HG03575 (cell line): ENCODE measurements around the gene C4orf36.

ENCODE experiments used
- ATAC-seq: cut with Tn5 transposase; IDR thresholded peaks from one replicate; pipeline ENCODE4 v1.9.1; 2021; ENCODE audit not compliant: unreplicated experiment, insufficient number of reproducible peaks, low FRiP score; ENCODE audit errors: extremely low read depth

Gene C4orf36

DNA sequence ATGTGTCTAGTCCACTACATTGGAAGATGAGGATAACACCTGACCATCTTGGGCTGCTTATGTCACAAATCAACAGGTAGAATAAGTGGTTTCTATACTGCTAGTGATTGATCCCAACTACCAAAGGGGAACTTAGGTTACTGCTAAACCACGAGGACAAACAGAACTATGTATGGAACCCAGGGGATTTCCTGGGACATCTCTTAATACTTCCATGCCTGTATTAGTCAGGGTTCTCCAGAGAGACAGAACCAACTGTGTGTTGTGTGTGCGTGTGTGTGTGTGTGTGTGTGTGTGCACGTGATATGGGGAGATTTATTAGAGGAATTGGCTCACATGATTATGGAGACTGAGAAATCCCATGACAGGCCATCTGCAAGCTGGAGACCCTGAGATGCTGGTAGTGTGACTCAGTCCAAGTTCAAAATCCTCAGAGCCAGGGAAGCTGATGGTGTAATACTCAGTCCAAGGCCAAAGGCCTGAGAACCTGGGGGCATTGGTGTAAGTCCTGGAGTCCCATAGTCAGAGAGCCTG is 26.4 kb upstream of the C4orf36 start:
- no peak for ATAC-seq

DNA sequence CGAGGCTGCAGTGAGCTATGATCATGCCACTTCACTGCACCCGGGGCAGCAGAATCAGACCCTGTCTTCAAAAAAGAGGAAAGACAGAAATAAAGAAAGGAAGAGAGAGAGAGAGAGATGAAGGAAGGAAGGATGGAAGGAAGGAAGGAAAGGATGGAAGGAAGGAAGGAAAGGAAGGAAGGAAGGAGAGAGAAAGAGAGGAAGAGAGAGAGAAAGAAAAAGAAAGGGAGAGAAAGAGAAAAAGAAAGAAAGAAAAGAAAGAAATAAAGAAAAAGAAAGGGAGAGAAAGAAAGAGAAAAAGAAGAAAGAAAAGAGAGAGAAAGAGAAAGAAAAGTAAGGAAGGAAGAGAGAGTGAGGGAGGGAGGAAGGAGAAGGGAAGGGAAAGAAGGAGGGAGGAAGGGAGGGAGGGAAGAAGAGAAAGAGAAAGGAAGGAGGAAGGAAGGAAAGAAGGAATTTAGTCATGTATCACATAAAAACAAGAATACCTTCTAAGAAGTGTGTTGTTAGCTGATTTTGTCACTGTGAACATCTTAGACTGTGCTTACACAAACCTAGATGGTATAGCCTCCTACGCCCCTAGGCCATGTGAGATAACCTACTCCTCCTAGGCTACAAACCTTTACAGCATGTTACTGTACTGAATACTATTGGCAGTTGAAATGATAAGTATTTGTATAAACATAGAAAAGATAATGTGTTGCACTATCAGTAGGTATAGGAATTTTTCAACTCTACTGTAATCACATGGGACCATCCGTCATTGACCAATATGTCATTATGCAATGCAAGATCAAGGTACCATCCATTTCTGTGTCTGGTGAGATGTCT is 25.2 kb upstream of the C4orf36 start:
- no peak for ATAC-seq

DNA sequence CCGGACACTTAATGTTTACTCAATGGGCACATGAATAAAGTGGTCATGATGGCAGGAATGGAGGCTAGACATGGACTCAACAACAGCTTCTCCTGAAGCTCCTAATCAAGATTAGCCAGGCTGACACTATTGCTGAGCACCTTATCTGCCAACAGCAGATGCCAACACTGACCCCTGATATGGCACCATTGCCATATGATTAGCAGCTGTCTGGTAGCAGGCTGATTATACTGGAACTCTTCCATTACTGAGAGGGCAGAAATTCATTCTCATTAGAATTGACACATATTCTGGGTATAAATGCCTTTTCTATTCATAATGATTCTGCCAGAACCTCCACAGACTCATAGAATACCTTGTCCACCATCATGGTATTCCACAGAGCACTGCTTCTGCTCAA is 24.2 kb upstream of the C4orf36 start:
- no peak for ATAC-seq

DNA sequence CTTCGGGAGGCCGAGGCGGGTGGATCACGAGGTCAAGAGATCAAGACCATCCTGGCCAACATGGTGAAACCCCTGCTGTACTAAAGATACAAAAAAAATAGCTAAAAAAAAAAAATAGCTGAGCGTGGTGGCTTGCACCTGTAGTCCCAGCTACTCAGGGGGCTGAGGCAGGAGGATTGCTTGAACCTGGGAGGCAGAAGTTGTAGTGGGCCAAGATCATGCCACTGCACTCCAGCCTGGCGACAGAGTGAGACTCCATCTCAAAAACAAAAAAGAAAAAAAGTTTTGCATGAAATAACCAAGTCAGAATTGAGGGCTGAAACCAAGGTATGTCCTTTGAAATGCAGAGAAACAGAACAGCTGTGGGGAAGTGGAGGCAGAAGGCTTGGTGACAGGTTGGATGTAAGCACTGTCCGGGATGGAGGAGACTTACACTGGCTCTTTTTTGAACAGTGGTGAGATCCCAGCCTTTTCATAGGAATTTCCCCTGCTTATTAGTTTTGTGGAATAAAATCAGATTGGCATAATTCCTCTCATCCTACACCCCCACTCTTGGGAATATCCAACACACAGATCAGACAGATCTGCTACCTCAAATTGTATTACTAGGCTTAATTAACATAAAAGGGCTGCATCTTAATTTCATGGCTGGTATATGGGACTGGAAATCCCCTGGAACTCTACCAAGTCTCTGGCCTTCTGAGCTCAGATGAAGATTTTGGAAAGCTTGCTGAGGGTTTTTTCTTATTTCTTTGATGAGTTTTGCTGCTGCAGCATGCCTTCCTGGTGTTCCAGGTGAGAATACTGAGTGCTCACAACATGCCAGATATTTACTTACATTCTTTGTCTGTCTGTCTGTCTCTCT is 18.8 kb upstream of the C4orf36 start:
- ATAC-seq: no peak

DNA sequence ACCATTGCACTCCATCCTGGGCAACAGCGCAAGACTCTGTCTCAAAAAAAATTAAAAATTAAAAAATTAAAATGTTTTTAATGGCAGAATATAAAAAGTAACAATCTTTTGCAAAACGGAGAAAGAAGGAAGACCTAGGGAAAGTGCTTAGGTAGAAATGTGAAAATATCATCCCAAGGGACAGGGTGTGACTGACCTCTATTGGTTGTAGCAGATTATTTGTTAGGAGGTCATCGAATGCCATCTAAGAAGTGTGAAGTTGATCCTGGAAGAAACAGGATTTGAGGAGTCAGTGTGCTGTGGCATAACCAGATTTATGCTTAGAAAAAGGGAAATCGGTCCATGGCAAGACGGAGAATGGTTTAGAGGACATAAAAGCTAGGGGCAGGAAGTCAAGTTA is 18.1 kb upstream of the C4orf36 start:
- no peak for ATAC-seq

DNA sequence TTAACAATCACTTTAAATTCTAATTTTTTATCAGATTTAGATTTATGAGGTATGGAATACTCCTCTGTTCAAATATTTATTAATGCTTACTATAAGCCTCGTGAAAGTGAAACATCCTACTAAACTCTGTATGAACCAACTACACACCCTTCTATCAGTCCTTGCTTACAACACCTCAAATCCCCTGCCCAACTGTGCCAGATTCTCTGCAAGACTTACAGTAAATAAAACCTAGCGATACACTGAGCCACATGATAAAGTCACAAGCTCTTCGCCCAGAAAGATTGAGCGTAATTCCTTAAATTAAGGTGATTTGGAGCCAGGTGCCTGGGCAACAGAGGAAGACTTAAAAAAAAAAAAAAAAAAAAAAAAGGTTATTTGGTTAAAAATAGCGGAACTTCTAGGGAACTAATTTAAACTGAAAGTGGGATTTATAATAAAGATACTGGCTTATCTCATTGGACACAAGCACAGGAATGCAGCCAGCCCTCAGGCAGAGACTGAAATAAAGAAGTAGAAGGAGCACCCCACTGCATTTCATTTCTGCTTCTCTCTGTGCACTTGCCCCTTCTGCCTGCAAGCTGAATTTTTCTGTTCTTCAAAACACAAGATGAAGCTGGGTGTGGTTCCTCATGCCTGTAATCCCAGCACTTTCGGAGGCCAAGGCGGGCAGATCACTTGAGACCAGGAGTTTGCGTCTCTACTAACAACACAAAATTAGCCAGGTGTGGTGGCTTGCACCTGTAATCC is 17.5 kb upstream of the C4orf36 start:
- no peak for ATAC-seq

DNA sequence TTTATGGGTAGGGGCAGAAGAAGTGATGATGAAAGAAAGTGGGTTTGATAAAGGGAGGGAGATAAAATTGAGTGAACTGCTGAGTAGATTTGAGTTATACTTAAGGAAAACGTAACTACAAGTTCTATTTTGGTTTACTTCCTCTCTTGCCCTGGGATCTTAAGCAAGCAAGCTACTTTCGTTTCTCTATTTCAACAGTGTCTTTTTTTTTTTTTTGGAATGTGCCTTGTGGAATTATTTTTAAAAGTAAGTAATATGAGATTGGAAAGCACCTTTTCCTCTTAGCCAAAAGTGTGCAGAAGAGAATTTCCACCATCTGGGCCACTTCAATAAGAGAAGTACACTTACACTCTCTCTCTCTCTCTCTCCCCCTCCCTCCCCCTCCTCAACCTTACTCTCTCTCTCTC is 16.0 kb upstream of the C4orf36 start:
- no peak for ATAC-seq

DNA sequence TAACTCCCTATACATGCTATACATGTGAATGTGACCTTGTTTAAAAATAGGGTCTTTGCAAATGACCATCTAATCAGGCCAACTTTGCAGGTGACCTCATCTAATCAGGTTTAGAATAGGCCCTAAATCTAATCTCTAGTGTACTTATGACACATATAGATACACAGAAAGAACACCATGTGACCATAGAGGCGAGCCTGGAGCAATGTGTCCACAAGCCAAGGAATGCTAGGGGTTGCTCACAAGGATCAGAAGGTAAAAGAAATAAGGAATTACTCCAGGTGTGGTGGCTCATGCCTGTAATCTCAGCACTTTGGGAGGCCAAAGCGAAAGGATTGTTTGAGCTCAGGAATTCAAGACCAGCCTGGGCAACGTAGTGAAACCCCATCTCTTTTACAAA is 9.6 kb upstream of the C4orf36 start:
- no peak for ATAC-seq

DNA sequence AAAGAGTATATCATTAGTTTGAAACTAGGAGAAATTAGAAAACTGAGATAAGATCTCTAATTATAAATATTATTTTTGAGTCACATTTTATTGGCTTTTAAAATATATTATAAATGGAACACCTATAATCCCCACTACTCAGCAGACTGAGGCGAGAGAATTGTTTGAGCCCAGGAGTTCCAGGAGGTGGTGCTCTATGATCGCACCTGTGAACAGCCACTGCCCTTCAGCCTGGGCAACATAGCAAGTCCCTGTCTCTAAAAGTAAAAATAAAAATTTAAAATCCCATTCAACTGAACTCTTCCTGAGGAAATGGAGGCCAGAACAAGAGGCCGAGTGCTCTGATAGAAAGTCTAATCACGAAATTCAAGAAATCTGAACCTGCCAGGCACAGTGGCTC is 6.3 kb upstream of the C4orf36 start:
- ATAC-seq: no peak

DNA sequence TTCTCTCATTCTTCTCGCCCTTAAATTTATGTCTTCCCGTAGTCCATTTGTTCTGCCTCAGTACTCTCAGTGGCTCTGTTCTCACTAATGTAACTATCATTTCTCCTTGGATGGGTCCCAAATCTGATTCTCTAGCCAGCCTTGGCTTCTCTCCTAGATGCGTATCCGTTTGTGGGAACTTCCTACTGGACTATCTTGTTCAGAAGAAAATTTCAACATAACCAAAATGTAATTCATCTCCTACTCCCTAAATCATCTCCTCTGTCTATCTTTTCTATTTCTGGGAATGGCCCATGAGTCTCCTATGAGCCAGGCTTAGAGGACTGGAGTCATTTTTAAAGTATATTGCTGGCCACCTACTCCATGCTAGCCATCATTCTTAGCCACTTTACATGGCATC is 4.4 kb upstream of the C4orf36 start:
- no peak for ATAC-seq

DNA sequence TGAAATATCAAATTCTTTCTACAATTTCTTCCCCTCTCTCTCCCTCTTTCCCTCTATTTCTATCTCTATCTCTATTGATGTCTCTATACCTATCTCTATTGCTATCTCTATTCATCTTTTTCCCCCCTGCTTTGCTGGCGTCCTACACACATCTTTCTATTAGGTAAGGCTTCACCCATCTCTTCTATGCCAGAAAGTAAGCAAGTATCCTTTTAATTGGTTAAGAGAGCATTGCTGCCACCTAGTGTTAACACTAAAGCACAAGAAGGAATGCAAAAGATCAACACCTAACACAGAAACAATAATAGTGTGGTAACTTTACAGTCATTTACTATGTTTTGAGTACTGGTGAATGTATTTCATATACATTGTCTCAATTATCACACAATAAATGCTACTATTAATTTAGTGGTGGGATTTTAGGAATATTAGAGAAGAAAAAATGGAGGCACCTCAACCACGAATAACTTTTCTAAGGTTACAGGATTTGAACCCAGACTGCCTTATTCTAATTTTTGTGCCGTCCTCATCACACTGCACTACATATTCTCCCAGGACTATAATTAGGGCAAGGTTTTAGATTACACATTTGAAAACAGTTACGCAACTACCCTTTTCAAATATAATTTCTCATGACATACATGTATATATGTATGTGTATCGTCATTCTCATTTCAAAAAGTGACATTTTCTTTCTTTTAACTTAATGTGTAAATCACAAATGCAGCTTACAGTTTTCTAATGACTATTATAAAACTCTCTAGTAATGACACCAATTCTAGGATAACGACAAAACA is 3.7 kb upstream of the C4orf36 start:
- peak; percentile 62 for ATAC-seq

DNA sequence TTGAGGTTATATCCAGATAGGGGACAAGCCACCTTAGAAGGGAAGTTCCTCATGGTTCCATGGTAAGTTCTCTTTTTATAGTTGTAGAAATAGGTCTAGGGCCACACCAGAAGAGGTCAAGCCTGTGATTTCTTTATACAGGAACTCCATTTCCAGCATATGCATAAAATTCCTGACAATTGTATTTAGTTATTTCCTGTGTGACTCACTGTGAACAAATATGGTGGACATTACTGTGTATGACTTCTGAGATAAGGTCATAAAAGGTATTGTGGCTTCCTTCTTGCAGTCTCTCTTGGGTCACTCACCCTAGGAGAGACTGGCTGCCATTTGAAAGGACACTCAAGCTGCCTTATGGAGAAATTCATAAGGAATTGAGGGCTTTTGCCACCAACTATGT is 2.2 kb upstream of the C4orf36 start:
- ATAC-seq: no peak

DNA sequence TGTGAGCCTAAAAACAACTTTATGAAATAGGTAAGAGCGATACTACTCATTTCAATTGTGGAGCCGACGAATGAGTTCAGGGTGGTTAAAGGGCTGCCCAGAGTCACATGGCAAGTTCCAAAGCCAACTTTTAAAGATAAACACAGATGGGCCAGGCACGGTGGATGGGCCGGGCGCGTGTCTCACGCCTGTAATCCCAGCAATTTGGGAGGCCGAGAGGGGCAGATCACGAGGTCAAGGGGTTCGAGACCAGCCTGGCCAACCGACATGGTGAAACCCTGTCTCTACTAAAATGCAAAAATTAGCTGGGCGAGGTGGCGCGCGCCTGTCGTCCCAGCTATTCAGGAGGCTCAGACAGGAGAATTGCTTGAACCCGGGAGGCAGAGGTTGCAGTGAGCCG is 914 bp upstream of the C4orf36 start:
- no peak for ATAC-seq

DNA sequence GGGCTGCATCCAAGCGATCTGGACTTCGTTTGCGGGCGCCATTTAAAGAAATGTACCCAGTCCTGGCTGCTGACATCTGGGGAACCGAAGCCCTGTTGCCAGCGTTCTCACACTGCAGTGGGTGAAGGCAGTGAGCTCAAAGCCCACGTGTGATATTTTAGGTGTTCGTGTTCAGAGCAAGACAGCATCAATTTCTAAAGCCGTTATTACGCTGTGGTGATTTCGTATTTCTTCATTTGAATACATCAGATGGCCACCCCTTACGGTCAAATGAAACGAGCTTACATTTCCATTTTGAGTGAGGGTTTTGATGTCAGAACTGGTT is 376 bp upstream of the C4orf36 start:
- ATAC-seq: no peak

DNA sequence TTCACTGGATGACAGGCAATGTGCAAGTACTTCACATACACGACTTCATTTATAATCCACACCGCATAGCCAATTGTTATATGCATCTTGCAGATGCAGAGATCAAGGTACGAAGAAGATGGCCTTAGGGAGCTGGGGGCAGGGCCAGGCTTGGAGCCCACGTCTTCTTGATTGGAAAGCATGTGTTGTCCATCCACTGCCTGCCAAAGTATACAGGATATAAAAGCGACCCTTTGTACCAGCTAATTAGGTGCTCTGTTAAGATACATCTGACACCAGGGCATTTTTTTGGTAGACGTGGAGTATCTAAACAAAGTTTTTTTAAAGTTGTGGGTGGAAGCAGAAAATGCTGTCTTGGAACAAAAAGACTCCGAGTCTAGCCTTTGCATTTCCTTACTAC is 1.4 kb downstream of the C4orf36 start:
- no peak for ATAC-seq

DNA sequence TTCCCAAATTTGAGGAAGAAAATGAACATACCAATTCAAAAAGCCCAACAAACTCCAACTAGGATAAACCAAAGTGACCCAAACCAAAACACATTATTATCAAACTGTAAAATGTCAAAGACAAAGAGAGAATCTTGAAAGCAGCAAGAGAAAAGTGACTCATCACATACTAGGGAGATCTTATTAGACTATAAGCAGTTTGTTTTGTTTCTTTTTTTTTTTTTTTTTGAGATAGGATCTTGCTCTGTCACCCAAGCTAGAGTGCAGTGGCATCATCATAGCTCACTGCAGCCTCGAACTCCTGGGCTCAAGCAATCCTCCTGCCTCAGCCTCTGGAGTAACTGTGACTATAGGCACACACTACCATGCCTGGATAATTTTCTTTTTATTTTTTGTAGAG is 12.6 kb downstream of the C4orf36 start:
- ATAC-seq: no peak

DNA sequence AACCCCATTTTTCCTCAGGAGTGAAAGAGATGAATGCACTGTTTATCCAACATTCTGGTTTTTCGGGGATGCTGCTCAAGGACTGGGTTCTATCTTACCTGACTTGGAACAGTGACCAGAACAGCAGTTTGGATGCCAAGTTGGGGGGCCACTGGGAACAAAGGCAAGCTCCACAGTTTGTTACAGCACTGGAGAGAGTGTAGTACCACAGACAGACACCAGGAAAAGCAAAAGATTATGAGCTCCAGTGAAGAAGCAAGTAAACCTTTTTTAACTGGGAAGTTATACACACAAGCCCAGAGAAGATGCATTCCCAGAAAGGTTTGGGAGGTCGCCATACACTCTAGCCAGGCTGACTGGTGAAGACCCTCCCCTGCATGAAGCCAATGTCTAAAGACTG is 13.6 kb downstream of the C4orf36 start:
- ATAC-seq: no peak

DNA sequence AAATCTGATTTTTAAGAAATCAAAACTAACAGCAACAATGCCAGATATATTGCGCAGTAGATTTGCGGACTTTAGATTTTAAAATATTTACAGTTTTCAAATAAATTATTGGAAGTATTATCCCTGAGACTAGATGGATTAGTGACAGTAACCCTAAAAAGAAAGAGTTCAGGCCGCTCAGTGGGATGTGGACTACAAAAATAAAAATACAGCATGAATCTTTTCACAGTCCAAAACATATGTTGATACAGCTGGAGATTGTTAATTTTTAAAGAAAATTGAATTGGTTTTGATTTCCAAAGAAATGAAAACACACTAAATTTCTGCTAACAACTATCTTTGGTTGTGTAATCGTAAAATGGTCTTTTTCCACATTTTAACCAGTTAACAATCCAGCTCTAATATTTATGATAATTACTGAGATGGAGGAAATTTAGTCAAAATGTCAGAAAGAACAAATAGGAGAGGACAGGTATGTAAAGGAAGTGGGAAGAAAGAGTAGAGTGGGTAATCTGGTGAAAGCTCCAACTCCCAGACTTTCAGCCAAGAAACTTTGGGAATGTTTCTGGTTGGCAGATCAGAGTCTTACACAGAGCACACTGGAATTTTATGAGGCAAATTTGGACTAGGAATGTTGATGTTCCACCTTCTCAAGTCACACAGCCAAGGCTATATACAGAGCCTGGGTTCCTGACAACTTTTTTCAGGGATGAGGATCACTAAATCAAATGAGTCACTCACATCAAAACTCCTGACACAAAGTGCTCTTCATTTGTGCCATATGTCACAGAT is 15.1 kb downstream of the C4orf36 start:
- ATAC-seq: no peak
